ENCODE measurements around the gene RASL11B.

The RASL11B gene

DNA sequence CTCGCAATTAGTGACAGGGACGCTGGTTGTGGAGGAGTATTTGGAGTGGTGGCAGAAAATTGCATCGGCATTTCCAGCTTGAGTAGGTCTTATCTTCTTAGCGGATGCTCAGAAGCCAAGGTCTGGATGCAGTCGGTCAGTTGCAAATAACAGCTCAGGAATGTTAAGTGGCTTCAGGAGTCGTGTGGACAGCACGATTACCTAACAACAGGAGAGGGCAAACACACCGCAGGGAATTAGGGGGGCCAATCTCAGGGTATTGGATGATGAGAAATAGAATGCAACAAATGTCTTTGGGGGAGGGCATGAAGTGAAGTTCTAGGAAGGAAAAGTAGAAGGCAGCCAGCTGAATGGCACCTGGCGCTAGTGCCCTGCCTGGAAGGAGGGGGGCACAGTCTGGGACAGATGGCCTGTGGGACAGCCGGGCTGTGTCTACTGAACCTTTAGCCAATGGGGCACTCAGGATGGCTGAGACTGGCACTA is 11.8 kb downstream of the RASL11B start:
- no peak for DNase-seq (ENCODE audit: low read depth, low spot score)

DNA sequence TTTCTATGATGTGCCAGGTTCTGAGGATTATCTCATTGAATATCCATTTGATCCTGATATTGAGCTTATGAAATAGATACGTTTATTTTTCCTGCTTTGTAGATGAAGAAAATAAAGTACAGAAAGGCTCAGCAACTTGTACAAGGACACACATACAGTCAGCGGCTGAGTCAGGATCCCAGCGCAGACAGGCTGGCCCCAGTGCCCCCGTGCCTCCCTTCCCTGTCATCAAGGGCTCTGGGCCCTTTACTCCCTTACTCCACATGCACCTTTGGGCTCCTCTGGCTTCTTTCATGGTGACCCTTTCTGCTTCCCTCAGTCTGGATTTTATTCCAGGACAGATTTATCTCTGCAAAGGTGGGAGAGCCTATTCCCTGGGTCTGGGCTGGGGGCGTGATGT is 12.8 kb downstream of the RASL11B start:
- DNase-seq (ENCODE audit: low read depth, low spot score): no peak

DNA sequence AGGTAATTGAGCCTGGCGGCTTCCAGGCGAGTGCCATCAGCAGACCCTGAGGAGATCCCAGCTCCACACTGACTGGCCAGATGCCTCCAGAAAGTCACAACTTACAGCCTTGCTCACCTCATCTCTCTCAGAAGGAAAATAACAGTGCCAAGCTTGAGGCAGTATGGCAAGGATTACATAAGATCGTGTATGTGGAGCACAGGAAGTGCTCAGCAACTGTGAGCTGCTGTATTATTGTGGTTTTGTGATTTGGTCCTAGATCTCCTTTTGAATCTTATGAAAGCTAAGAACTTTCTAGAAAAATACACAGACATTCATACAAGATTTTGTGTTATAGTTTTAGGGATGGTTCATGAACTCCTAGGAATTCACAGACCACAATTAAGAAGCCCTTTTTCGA is 14.0 kb downstream of the RASL11B start:
- DNase-seq (ENCODE audit: low read depth, low spot score): no peak

DNA sequence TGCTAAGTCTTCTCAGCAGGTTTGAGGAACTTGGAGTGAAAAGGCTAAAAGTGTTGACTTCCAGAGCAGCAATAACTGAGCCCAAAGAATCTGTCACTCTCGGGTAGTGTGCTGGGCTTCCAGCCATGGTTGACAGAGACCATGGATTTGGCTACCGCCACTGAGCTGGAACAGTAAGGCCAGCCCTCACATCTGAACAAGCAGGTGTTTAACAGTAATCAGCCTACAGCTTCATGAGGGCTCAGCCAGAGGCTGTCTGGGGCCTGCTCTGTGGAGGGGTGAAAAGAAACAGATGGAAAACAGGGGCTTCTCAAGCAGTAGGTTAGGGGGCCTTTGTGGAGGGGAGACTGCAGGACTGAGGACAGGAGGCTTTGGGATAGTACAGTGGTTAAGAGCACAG is 14.9 kb downstream of the RASL11B start:
- DNase-seq (ENCODE audit: low read depth, low spot score): no peak

DNA sequence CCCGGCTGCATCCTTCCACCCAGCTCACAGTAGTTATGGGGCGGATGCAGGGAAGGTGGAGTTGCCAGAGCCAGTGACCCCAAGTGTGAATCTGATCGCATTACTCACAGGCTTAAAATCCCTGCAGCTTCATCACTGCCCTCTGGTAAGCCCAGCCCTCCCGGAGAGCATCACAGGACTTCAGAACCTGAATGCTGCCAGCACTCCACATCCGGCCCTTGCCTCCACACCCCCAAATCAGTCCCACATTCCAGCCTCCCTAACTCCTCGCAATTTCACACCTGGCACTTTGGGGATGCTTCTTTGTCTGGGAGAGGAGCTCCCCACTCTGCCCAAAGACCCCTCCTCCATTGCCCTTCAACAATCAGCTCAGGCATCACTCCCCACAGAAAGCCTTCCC is 15.6 kb downstream of the RASL11B start:
- DNase-seq (ENCODE audit: low read depth, low spot score): no peak

DNA sequence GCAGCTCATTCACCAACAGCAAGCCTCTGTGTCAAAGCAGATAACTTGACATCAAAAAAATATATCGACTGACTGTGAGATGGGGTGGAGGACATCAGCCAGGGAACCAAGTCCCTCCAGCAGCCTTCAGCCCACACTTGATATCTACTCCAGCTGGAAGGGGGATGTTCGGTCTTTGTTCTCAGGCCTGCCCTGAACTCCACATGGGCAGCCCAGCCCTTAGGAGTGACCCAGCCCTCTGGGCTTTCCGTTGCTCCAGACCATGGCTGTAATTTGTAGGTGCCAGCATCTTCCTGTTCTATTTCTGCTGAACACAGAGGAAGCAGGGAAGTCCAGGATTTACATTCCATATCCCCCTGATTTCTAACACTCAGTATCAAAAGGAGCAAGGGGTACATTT is 17.4 kb downstream of the RASL11B start:
- DNase-seq (ENCODE audit: low read depth, low spot score): no peak

DNA sequence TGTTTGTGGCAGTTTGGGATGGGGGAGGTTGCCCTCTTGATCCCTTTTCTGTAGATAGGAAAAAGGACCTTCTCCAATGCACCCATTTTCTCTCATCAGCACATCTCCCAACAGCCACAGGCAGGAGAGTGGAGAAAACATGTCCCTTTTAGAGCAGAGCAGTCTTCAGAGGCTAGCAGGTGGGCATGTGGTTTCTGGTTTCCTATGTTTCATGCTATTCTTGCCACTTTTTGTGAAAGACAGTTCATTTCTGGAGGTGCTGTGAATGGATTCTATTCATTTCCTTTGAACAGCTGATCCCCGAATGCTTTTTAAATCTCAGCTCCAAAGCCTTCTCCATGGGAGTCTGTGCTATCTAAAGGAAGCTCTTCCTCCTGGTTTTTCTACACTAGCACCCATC is 18.9 kb downstream of the RASL11B start:
- DNase-seq (ENCODE audit: low read depth, low spot score): no peak

DNA sequence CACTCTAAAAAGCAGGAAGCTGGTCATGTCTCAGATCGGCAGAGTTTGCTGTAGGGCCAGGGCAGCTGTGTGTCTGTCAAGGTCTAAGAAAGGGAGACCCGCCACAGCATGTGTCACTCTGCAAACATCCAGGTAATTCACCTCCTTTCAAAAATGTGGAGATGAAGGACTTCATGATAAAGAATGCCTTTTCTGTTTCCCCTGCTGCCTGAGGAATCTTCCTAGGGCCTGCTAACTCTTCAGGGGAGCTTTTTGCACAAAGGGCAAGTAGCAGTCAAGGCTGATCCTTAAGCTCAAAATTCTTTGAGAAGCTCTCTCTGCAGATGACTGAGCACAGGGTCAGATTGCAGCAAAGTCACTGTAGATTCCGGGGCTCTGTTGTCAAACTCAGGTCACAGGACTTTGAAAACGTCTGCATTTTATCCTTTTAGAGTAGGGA is 21.1 kb downstream of the RASL11B start:
- DNase-seq (ENCODE audit: low read depth, low spot score): no peak

DNA sequence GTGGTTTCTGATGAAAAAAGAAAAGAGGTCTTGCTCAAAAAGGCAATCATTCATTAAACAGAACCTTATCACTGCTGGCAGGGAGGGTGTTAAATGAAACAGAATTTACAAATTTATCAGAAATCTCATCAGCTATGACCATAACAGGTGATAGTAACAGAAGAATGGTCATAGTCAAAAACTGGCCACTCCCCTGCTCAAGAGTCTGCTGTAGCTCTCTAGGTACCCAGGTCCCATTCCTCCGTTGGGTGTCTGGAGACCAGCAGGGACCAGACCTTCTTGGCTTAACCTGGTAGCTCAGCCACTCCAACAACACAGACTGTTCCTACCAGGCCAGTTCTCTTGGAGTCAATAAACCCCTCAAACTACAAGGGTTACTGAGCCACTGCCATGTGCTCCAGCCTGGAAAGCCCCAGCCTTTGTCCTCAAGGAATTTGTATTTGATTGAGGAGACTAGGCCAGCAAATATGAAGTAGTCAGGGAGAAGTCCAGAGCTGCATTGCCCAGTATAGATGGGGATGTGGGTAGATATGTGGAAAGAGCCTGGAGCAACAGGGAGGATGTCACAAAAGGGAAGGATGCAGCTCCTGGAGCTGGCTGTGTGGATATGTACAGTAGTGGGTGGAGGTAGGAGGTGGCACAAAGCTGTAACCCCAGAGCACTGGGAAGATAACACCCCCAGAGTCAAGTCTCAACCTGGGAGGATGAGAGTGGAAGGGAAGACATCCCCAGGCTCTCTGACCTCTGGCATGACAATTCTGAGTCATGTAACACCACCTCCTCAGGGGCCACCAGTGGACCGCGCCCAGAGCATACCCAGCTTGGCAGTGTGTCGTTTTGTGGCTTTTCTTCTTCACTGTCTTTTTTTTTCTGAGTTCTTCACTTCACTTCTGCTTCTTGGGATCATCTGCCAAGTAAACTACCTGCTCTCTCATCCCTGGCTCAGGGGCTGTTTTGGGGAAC is 21.9 kb downstream of the RASL11B start:
- no peak for DNase-seq (ENCODE audit: low read depth, low spot score)

DNA sequence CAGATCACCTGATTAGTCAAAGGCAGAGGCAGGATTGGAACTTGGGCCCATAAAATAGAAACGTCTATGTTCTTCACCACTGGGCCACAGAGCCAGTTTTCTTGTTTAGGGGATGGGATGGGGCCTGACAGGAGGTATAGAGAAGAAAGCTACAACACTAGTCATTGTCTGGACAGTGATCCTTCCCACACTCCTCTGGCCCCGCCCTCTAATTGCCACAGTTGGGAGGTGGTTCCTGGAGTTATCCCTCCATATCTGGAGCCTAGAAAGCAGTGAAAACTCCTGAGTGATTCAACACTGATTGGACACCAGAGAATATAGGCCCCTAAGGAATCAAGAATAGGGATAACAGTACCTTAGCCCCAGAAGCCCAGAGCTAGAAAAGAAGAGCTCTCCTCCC is 22.9 kb downstream of the RASL11B start:
- DNase-seq (ENCODE audit: low read depth, low spot score): no peak

DNA sequence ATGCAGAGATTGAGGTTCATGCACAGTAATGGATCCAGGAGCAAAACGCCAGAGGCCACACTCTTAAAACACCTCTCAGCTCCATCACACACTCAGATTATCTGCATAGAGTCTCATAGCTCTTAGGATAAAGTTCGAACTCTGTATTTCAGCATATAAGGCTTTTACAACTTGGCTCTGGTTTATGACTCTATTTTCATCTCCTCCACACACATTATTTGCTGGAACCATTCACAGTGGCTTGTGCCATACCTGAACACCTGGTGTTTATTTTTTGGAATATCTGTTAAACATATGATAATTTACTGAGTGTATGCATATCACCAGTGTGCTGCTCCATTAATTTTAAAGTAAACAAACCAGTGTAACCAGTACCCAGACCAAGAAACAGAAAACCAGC is 27.2 kb downstream of the RASL11B start:
- no peak for DNase-seq (ENCODE audit: low read depth, low spot score)

DNA sequence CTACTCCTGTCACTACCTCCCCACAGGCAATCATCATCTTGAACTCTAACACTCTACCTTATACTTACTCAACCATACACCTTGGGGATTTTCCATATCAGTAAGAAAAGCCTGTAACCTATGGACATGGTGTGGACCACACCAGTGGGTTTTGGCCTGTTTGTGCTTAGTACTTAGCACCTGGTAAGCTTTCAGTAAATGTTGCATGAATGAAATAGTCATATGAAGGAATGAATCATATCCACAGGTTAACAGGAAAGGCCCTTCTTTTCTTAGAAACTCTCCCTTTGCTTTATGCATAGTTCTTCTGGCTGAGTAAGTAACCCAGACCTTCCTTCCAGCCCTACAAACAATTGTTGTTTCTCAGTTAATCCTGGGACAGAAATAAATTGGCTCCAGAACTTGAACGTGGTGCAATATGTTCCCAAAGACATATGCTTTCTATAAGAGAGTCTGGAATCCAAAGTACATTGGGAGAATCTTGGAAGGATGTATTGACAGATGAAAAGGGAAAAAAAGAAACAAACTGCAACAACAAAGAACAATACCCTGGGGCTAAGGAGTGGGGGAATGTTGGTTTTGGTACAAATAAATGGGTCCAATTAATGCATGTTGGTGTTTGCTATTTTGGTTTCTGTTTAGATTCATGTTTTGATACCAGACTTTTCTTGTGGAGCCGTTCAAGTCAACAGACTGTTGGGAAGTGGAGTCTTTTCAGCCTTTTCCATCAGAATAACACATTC is 27.8 kb downstream of the RASL11B start:
- no peak for DNase-seq (ENCODE audit: low read depth, low spot score)

DNA sequence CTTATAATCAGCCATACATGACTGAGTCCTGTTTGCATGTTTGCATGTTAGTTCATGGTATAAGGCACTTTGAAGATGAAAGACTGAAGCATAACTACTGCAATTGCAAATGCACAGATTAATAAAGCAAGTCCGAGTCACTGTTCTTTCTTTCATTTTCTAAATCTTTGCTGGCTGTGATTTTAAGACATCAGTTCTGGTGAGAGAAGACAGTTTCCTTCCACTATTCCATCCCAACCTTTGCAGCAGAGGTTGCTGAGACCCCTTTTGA is 28.3 kb downstream of the RASL11B start:
- no peak for DNase-seq (ENCODE audit: low read depth, low spot score)

DNA sequence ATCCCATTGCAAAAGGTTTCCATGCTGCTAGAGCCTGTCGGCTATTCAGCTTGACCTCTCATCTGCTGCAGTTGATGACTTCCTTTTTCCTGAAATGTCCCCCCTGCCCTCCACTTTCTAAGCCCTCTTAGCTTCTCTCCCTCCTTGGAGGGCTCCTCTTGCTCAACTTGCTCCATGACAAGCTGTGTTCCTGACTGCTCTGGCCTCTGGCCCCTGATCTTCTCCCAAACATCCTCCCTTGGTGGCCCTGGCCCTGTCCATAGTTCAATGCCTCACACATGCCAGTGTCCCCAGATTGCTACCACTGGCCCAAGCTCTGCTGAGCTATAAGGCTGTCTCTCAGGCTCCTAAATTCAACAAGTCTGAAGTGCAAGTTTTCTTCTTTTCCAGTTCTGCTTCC is 29.6 kb downstream of the RASL11B start:
- DNase-seq (ENCODE audit: low read depth, low spot score): no peak

DNA sequence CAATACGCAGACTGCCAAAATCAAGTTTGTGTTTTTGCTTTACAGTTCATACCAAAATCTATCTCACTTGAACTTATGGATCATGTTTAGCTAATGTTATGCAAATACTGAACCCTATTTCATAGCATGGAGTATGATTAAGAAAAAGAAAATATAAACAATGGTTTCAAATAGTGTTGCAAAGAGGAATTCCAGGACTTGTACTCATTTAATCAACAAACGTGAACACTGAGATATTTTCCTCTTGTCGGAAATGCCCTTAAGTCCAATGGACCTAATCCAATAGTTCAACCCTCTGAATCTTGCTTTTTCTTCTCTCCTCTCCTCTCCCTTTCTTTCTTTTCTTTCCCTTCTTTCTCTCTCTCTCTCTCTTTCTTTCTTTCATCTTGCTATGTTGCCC is 30.8 kb downstream of the RASL11B start:
- no peak for DNase-seq (ENCODE audit: low read depth, low spot score)

DNA sequence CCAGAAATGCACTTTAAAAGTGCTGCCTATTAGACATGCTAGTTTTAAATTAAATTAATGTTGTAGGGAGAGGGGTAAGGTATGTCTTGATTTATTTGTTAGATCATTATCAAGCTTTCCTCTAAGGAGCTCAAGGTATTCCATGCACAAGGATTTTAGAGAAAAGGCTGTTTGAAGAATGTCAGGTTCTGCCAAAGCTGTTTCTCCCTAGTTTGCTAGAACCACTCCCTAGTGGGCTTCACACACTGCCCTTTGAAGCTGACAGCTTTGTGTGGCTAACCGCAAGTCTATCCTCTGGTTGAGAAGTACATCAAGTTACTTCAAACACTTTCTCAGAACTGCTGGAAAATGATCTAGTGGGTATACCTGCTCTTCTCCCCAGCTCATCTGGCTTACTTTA is 32.3 kb downstream of the RASL11B start:
- DNase-seq (ENCODE audit: low read depth, low spot score): no peak

DNA sequence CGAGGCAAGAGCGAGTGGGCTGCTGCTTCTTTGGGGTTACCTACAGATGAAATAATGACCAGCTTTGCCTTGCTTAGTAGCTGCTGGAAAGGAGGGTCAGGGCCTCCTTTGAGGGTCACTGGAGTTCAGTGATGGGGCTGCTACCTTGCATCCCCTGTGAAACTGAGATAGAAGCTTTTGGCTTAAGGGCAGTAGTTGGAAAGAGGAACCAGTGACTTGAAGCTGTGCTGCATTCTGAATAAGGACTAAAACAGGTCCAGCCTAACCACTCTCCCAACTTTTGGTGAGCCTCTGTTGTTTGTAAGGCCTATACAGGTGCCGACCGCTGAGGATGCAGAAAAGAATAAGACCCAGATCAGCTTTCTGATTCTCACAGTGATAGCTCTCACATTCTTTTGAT is 41.2 kb downstream of the RASL11B start:
- no peak for DNase-seq (ENCODE audit: low read depth, low spot score)

DNA sequence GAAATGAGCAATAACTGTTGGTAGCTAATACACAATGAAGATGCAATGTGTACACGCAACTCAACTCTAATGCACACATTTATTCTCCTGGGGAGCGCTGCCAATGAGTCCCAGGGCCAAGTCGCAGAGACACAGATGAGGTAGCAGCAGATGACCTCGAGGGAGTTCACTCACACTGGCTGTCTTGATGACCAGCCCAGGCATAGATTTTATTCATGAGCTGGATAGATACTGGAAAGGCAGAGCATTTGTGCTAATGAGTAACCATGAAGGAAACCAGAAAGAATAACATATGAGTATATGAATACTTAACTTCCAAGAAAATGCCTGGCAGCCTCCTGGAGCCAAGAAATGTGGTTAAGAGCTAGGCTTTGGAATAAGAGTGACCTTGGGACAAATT is 42.3 kb downstream of the RASL11B start:
- DNase-seq (ENCODE audit: low read depth, low spot score): no peak

DNA sequence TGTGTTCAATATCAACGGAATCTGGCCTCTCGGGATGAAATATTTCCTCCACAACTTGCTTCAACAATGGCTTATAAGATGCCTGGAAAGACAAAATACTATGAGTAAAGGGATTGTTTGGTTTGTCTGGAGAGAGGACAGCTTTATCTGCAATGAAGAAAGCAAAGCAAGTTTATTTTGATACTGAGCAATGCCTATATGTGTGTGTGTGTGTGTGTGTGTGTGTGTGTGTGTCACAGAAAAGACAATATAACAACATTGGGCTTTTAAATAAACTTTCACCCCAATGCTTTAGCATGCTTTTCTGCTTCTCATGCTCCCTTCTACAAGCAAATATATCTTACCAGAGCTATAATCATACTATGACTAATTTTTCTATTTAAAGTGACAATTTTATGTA is 45.4 kb downstream of the RASL11B start:
- DNase-seq (ENCODE audit: low read depth, low spot score): no peak

DNA sequence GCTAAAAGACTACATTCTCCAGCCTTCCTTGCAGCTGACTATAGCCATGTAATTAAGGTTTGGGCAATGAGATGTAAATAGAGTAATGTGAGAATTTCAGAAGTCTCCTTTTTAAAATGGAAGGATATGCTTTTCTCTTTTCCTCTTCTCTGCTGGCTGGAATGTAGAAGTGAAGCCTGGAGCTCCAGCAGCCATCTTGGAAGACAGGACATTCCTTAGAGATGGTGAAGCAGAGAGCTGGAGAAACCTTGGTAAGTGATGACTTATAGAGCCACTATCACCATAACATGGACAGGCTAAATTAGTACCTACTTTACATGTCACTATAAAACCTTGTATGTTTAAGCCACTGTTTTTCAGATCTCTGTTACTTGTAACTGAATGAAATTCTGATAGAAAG is 48.0 kb downstream of the RASL11B start:
- DNase-seq (ENCODE audit: low read depth, low spot score): no peak

DNA sequence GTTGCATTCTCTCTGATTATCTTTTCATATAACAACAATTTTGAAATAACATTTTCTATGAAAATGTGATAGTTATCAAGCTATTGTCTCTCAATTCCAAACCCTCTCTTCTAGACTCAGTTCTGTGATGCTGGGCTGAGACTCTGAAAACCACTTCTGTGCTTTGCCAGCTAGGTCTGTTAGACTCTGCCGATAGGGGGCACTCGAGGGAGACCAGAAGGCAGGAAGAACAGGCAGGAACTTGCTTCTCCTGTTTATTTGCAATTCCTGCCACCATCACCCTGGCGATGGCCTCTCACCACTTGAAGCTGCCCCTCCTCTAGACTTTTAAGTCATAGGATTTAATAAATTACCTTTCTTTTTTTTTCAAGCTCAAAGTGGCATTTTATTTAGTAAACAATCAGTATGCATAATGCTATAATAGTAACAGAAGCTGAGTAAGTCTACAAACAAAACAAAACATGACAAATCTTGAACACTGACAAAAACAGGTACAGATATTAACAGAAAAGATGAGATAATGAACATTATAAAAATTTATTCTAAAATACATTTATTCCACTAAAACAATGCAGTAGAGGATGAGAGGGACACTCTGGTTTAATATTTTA is 49.7 kb downstream of the RASL11B start:
- peak; percentile 31 for DNase-seq (ENCODE audit: low read depth, low spot score)

DNA sequence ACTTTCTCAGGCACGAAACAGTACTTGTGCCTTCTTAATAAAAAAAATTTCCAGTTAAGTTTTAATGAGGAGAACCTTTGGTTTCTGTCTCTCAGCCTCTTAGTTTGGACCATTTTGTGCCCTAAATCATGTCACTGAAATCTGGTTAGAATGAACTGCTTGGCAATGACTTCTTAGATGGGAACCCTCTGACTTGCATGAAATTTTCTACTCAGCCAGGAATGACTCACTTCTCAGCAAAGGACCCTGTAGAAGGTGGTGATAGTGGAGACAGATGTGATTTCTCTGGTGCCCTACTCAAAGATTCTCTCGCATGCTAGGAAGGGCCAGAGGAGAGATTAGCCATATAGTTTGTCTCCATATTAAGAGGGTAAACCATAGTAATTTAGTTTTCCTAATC is 50.5 kb downstream of the RASL11B start:
- DNase-seq (ENCODE audit: low read depth, low spot score): no peak

Data from activated CD4-positive, CD25-positive, alpha-beta regulatory T cell treated with anti-CD3 and anti-CD28 coated beads, Interleukin-2, amount 50 U/mL, for 16 hours (primary cell).